Measurements from ENCODE around the gene TNP1. TPM values are rescaled to one million over a fixed set of nuclear protein-coding genes. Genes with fewer than 3 reads are reported as not detected.

The TNP1 gene
- total RNA-seq, 1 donor from 2014 or later: not detected

GRCh38 chr2:216856406-216857065 lies 3.3 kb downstream of the TNP1 start:
- peaks cover 34% of the 10 kb centered on the region for H3K4me1 ChIP-seq
- TF ChIP-seq, protein P1, sequence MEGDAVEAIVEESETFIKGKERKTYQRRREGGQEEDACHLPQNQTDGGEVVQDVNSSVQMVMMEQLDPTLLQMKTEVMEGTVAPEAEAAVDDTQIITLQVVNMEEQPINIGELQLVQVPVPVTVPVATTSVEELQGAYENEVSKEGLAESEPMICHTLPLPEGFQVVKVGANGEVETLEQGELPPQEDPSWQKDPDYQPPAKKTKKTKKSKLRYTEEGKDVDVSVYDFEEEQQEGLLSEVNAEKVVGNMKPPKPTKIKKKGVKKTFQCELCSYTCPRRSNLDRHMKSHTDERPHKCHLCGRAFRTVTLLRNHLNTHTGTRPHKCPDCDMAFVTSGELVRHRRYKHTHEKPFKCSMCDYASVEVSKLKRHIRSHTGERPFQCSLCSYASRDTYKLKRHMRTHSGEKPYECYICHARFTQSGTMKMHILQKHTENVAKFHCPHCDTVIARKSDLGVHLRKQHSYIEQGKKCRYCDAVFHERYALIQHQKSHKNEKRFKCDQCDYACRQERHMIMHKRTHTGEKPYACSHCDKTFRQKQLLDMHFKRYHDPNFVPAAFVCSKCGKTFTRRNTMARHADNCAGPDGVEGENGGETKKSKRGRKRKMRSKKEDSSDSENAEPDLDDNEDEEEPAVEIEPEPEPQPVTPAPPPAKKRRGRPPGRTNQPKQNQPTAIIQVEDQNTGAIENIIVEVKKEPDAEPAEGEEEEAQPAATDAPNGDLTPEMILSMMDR (IDR thresholded peaks at IDR 0.05): no peak
- TF ChIP-seq POLR2AphosphoS5 (IDR thresholded peaks at IDR 0.05; ENCODE audit: insufficient read depth in 1 of 2, low read depth in 1 of 2): no peak
- no peak for TF ChIP-seq POLR2A (IDR thresholded peaks at IDR 0.05)

GRCh38 chr2:216855605-216856004 lies 4.3 kb downstream of the TNP1 start:
- no peaks in the 10 kb centered on the region for H3K27me3 ChIP-seq
- intact Hi-C loops (cut with DNase I): no loop called here
- no peak overlapping the region for H3K4me3 ChIP-seq
- no peaks in the 10 kb centered on the region for H3K36me3 ChIP-seq
- H3K4me1 ChIP-seq: peaks cover 34% of the 10 kb centered on the region
- H3K27ac ChIP-seq: peak overlapping the region; percentile 60
- no peaks in the 10 kb centered on the region for H3K9me3 ChIP-seq
- TF ChIP-seq, protein P1 (IDR thresholded peaks at IDR 0.05): no peak
- peak; percentile 53 to 85 for TF ChIP-seq POLR2AphosphoS5 (IDR thresholded peaks at IDR 0.05; ENCODE audit: insufficient read depth in 1 of 2, low read depth in 1 of 2)
- DNase-seq (ENCODE audit: extremely low spot score in 2 of 2): no peak

More at GRCh38 chr2:216856406-216857065, 3.3 kb downstream of the TNP1 start:
- H3K4me3 ChIP-seq: no peak overlapping the region
- no peaks in the 10 kb centered on the region for H3K27me3 ChIP-seq
- intact Hi-C loops (cut with DNase I): no loop called here
- H3K9me3 ChIP-seq: no peaks in the 10 kb centered on the region
- H3K27ac ChIP-seq: peak overlapping the region; percentile 54
- no peak for DNase-seq (ENCODE audit: extremely low spot score in 2 of 2)
- no peaks in the 10 kb centered on the region for H3K36me3 ChIP-seq

- DNase-seq (ENCODE audit: extremely low spot score in 2 of 2): no peak
- TF ChIP-seq POLR2AphosphoS5 (IDR thresholded peaks at IDR 0.05; ENCODE audit: insufficient read depth in 1 of 2, low read depth in 1 of 2) (no peak), POLR2A (IDR thresholded peaks at IDR 0.05) (no peak)
- TF ChIP-seq, protein P1 (IDR thresholded peaks at IDR 0.05): no peak
- Histone ChIP-seq H3K4me3 (no peak overlapping the region), H3K36me3 (no peaks in the 10 kb centered on the region), H3K27me3 (no peaks in the 10 kb centered on the region), H3K9me3 (no peaks in the 10 kb centered on the region), H3K4me1 (peaks cover 38% of the 10 kb centered on the region), H3K27ac (peak overlapping the region; percentile 60)
- intact Hi-C loops (cut with DNase I): no loop called here
These were observed 4.8 kb downstream of the TNP1 start for GRCh38 chr2:216855079-216855478.

- TF ChIP-seq, protein P1 (IDR thresholded peaks at IDR 0.05): no peak
- TF ChIP-seq POLR2AphosphoS5 (IDR thresholded peaks at IDR 0.05; ENCODE audit: insufficient read depth in 1 of 2, low read depth in 1 of 2): no peak
- no peak for TF ChIP-seq POLR2A (IDR thresholded peaks at IDR 0.05)
- peaks cover 24% of the 10 kb centered on the region for H3K4me1 ChIP-seq
- H3K4me3 ChIP-seq: no peak overlapping the region
- no peaks in the 10 kb centered on the region for H3K27me3 ChIP-seq
- DNase-seq (ENCODE audit: extremely low spot score in 2 of 2): no peak
- no peaks in the 10 kb centered on the region for H3K9me3 ChIP-seq
- intact Hi-C loops (cut with DNase I): no loop called here
- no peaks in the 10 kb centered on the region for H3K36me3 ChIP-seq
- no peak overlapping the region for H3K27ac ChIP-seq
These were observed 8.3 kb downstream of the TNP1 start for GRCh38 chr2:216851486-216852090.
